Activated CD4-positive, alpha-beta T cell treated with anti-CD3 and anti-CD28 coated beads, Interleukin-2, Interleukin-4, amounts not matched to agents 100 ng/mL and 50 ng/mL, durations not matched to agents 16 hours and 8 hours (primary cell): ENCODE results near the gene CYP24A1.

Experiments
- DNase-seq: peaks from one replicate; pipeline ENCODE4 v3.0.0-alpha.2; 2020; ENCODE audit warnings: low spot score

CYP24A1 gene

GRCh38 chr20:54112221-54112884, 61.4 kb downstream of the CYP24A1 start:
- DNase-seq, result no peak

GRCh38 chr20:54111460-54111859, 62.3 kb downstream of the CYP24A1 start:
- DNase-seq, result no peak

GRCh38 chr20:54110457-54110856, 63.3 kb downstream of the CYP24A1 start:
- peak; percentile 32 for DNase-seq

GRCh38 chr20:54110041-54110440, 63.7 kb downstream of the CYP24A1 start:
- no peak for DNase-seq

- no peak for DNase-seq
Observed at GRCh38 chr20:54108817-54109216, 65.0 kb downstream of the CYP24A1 start.

GRCh38 chr20:54108326-54108642, 65.5 kb downstream of the CYP24A1 start:
- DNase-seq, result no peak

- no peak for DNase-seq
Observed at GRCh38 chr20:54107600-54108325, 66.0 kb downstream of the CYP24A1 start.

- no peak for DNase-seq
Observed at GRCh38 chr20:54107181-54107580, 66.6 kb downstream of the CYP24A1 start.

GRCh38 chr20:54106162-54106561, 67.6 kb downstream of the CYP24A1 start:
- no peak for DNase-seq

GRCh38 chr20:54105653-54106052, 68.1 kb downstream of the CYP24A1 start:
- DNase-seq, result no peak

- DNase-seq, result no peak
Observed at GRCh38 chr20:54104781-54105180, 69.0 kb downstream of the CYP24A1 start.

GRCh38 chr20:54103762-54104600, 69.8 kb downstream of the CYP24A1 start:
- DNase-seq, result no peak
